HepG2 (cell line): Measurements from ENCODE around the gene ARHGAP29. TPM values are rescaled to one million over a fixed set of nuclear protein-coding genes. Genes with fewer than 3 reads are reported as not detected.

Experiments used
- ARID2 ChIP-seq: sonication (generic); formaldehyde crosslinking; IDR thresholded peaks from 2 replicates; pipeline ENCODE4 v1.8.1; 2022; ENCODE audit warnings: mild to moderate bottlenecking, missing genetic modification reagents, borderline replicate concordance
- ESRRA ChIP-seq: sonication (generic); formaldehyde crosslinking; IDR thresholded peaks from 2 replicates; pipeline ENCODE4 v1.5.1; 2020; ENCODE audit warnings: mild to moderate bottlenecking, low read depth, missing genetic modification reagents
- MIER2 ChIP-seq: IDR thresholded peaks from 2 replicates; pipeline ENCODE4 v1.6.1; 2016; ENCODE audit warnings: missing biosample characterization, missing genetic modification reagents
- NKX3-1 ChIP-seq: sonication (generic); formaldehyde crosslinking; IDR thresholded peaks from 2 replicates; pipeline ENCODE4 v1.5.0; 2020; ENCODE audit warnings: missing genetic modification reagents
- RFXAP ChIP-seq: sonication (generic); formaldehyde crosslinking; IDR thresholded peaks from 2 replicates; pipeline ENCODE4 v1.4.0; 2020; ENCODE audit warnings: missing genetic modification reagents, borderline replicate concordance
- RORA ChIP-seq: sonication (generic); formaldehyde crosslinking; IDR thresholded peaks from 2 replicates; pipeline ENCODE4 v1.5.0; 2020; ENCODE audit warnings: mild to moderate bottlenecking, missing genetic modification reagents, moderate library complexity
- STAT6 ChIP-seq: sonication (generic); formaldehyde crosslinking; IDR thresholded peaks from 2 replicates; pipeline ENCODE4 v1.4.0; 2020; ENCODE audit warnings: missing genetic modification reagents, mild to moderate bottlenecking, borderline replicate concordance
- TFAP4 ChIP-seq: sonication (generic); IDR thresholded peaks from 2 replicates; pipeline ENCODE4 v1.6.1; 2016; ENCODE audit warnings: low read depth, borderline replicate concordance
- ZIK1 ChIP-seq: sonication (generic); formaldehyde crosslinking; IDR thresholded peaks from 2 replicates; pipeline ENCODE4 v1.5.0; 2020; ENCODE audit warnings: mild to moderate bottlenecking, low read depth, missing genetic modification reagents, borderline replicate concordance
- ZNF501 ChIP-seq: sonication (generic); formaldehyde crosslinking; IDR thresholded peaks from 2 replicates; pipeline ENCODE4 v1.5.1; 2020; ENCODE audit warnings: mild to moderate bottlenecking, moderate library complexity, missing genetic modification reagents
- ZNF530 ChIP-seq: sonication (generic); formaldehyde crosslinking; IDR thresholded peaks from 2 replicates; pipeline ENCODE4 v1.5.0; 2020; ENCODE audit warnings: low read depth, mild to moderate bottlenecking, missing genetic modification reagents
- ZNF546 ChIP-seq: sonication (generic); formaldehyde crosslinking; conservative IDR thresholded peaks from 2 replicates; pipeline ENCODE4 v1.8.1; 2023; ENCODE audit warnings: mild to moderate bottlenecking, missing genetic modification reagents
- ZNF737 ChIP-seq: sonication (generic); formaldehyde crosslinking; IDR thresholded peaks from 2 replicates; pipeline ENCODE4 v1.5.0; 2020; ENCODE audit warnings: missing genetic modification reagents, mild to moderate bottlenecking, borderline replicate concordance
- ZNF749 ChIP-seq: sonication (generic); formaldehyde crosslinking; IDR thresholded peaks from 2 replicates; pipeline ENCODE4 v1.8.0; 2022; ENCODE audit warnings: mild to moderate bottlenecking, missing genetic modification reagents, moderate library complexity, borderline replicate concordance
- ZNF782 ChIP-seq: sonication (generic); formaldehyde crosslinking; IDR thresholded peaks from 2 replicates; pipeline ENCODE4 v1.4.0; 2020; ENCODE audit warnings: missing genetic modification reagents, mild to moderate bottlenecking, borderline replicate concordance
- ZNF839 ChIP-seq: sonication (generic); formaldehyde crosslinking; IDR thresholded peaks from 2 replicates; pipeline ENCODE4 v1.4.0; 2020; ENCODE audit warnings: missing genetic modification reagents, mild to moderate bottlenecking, borderline replicate concordance
- ZUFSP ChIP-seq: sonication (generic); formaldehyde crosslinking; IDR thresholded peaks from 2 replicates; pipeline ENCODE4 v1.9.0; 2021; ENCODE audit warnings: missing genetic modification reagents, mild to moderate bottlenecking, borderline replicate concordance
- ZXDC ChIP-seq: sonication (generic); formaldehyde crosslinking; IDR thresholded peaks from 2 replicates; pipeline ENCODE4 v1.5.0; 2020; ENCODE audit warnings: mild to moderate bottlenecking, missing genetic modification reagents
- polyA plus RNA-seq, 8 experiments: library from polyadenylated mRNA; depleted of rRNA in 3 of 8; stranded (reverse) in 7 of 8; unstranded in 1 of 8; fragments of >200 nt; fragmentation: Illumina TruSeq in 4 of 8; extraction: Trizol in 4 of 8; gene quantifications; 2 replicates each; pipeline versions ENCODE4 v1.2.1 to v1.2.3, GENCODE V29; 2011 to 2016; ENCODE audit warnings: low read depth in 4 of 8, missing spikeins in 1 of 8, mixed read lengths in 1 of 8; ENCODE audit not compliant: insufficient read depth in 1 of 8
- total RNA-seq, 5 experiments: library from RNA; depleted of rRNA; stranded (reverse); fragments of >200 nt; fragmentation: Illumina TruSeq; extraction: Trizol; gene quantifications; 2 replicates each; pipeline ENCODE4 v1.2.3, GENCODE V29; 2016; ENCODE audit warnings: low read depth in 1 of 5

The ARHGAP29 gene
- total and polyA plus RNA-seq, 2 of the 13 experiments (the other 11 are each of a cell fraction or from before 2014, with no cell fraction given), result 12.8 to 18.3 TPM

- TF ChIP-seq STAT6 (CRISPR knock-in tag) (no peak), MIER2 (no peak), ZIK1 (CRISPR knock-in tag) (0 out of 2 replicates have a peak, but pooled peaks have one; percentile 55), ZNF737 (no peak), ZNF839 (CRISPR knock-in tag) (no peak), ZNF749 (CRISPR knock-in tag) (no peak; the same call in 1 of the 2 replicates), ZNF530 (no peak), ZNF782 (CRISPR knock-in tag) (no peak), ZNF501 (CRISPR knock-in tag) (no peak), RFXAP (CRISPR knock-in tag) (no peak; the same call in 1 of the 2 replicates), ARID2 (CRISPR knock-in tag) (peak; percentile 57; the same call in 1 of the 2 replicates), ZUFSP (CRISPR knock-in tag) (no peak), ESRRA (CRISPR knock-in tag) (peak; percentile 41; the same call in 1 of the 2 replicates), TFAP4 (no peak), ZXDC (CRISPR knock-in tag) (no peak), NKX3-1 (CRISPR knock-in tag) (no peak), ZNF546 (no peak; the same call in 1 of the 2 replicates), RORA (CRISPR knock-in tag) (no peak)
Observed at GRCh38 chr1:94237291-94238226, at the start of gene ARHGAP29 (continued).
